IMR-90 (cell line): ENCODE measurements around the gene DDX20.

ENCODE experiments used
- CEBPB ChIP-seq: IDR thresholded peaks from 2 replicates; pipeline ENCODE4 v1.6.1; 2012; ENCODE audit warnings: low read depth, low read length, improper control_type of control experiment
- CTCF ChIP-seq: conservative IDR thresholded peaks from 2 replicates; pipeline ENCODE4 v1.5.1; 2012; ENCODE audit warnings: mild to moderate bottlenecking, low read depth, low read length, improper control_type of control experiment
- ELK1 ChIP-seq: fragments of 150-350 bp; IDR thresholded peaks from 2 replicates; pipeline ENCODE4 v1.6.1; 2016; ENCODE audit warnings: low read depth, mild to moderate bottlenecking, low read length, moderate library complexity, borderline replicate concordance
- FOS ChIP-seq: fragments of 150-350 bp; IDR thresholded peaks from 2 replicates; pipeline ENCODE4 v1.6.1; 2016; ENCODE audit warnings: low read depth, low read length
- MAFK ChIP-seq: IDR thresholded peaks from 2 replicates; pipeline ENCODE4 v1.6.1; 2012; ENCODE audit warnings: low read depth, low read length, improper control_type of control experiment
- MAZ ChIP-seq: IDR thresholded peaks from 2 replicates; pipeline ENCODE4 v1.6.1; 2012; ENCODE audit warnings: low read depth, mild to moderate bottlenecking, low read length, improper control_type of control experiment, moderate library complexity, borderline replicate concordance
- NFE2L2 ChIP-seq: fragments of 150-350 bp; IDR thresholded peaks from 2 replicates; pipeline ENCODE4 v1.6.1; 2016; ENCODE audit warnings: low read depth, mild to moderate bottlenecking, low read length
- POLR2A ChIP-seq: IDR thresholded peaks from 2 replicates; pipeline ENCODE4 v1.6.1; 2012; ENCODE audit warnings: mild to moderate bottlenecking, low read depth, low read length
- RAD21 ChIP-seq: IDR thresholded peaks from 2 replicates; pipeline ENCODE4 v1.6.1; 2012; ENCODE audit warnings: low read length, improper control_type of control experiment
- RCOR1 ChIP-seq: IDR thresholded peaks from 2 replicates; pipeline ENCODE4 v1.6.1; 2012; ENCODE audit warnings: mild to moderate bottlenecking, low read length, improper control_type of control experiment; ENCODE audit not compliant: insufficient replicate concordance
- RFX5 ChIP-seq: IDR thresholded peaks from 2 replicates; pipeline ENCODE4 v1.8.0; 2012; ENCODE audit warnings: low read depth, mild to moderate bottlenecking, low read length, moderate library complexity
- SMC3 ChIP-seq: fragments of 150-350 bp; IDR thresholded peaks from 2 replicates; pipeline ENCODE4 v1.6.1; 2016; ENCODE audit warnings: low read depth, mild to moderate bottlenecking, antibody characterized with exemption, low read length, moderate library complexity
- USF2 ChIP-seq: fragments of 150-350 bp; IDR thresholded peaks from 2 replicates; pipeline ENCODE4 v1.6.1; 2017; ENCODE audit warnings: mild to moderate bottlenecking, antibody characterized with exemption, low read length, low read depth

GRCh38 chr1:111735321-111735720, 20.4 kb upstream of the DDX20 start:
- TF ChIP-seq CTCF (no peak), SMC3 (no peak), RAD21 (no peak), CEBPB (0 out of 2 replicates have a peak, but pooled peaks have one; percentile 14), MAZ (no peak), FOS (no peak), ELK1 (no peak), POLR2A (no peak), RCOR1 (no peak), USF2 (no peak), RFX5 (no peak), NFE2L2 (no peak), MAFK (no peak)
